ENCODE data around the gene LINC01488. TPM values are rescaled to one million over a fixed set of nuclear protein-coding genes. Genes with fewer than 3 reads are reported as not detected.

LINC01488 gene
- total and polyA plus RNA-seq, 2 experiments from 2014 or later, result not detected

GRCh38 chr11:69488543-69488940 is 7.1 kb downstream of the LINC01488 start:
- DNase-seq, result no peak
- no peak overlapping the region for H3K27ac ChIP-seq
- in situ Hi-C loops (cut with MboI), result no loop called here

GRCh38 chr11:69489031-69489745 is 7.7 kb downstream of the LINC01488 start:
- no peaks in the 10 kb centered on the region for H4K20me1 ChIP-seq (ENCODE audit: insufficient read depth)
- no peaks in the 10 kb centered on the region; the same call in 1 of the 2 replicates for H3F3A ChIP-seq (ENCODE audit: insufficient read depth)
- H3K27ac ChIP-seq, result no peak overlapping the region
- in situ Hi-C loops (cut with MboI), result no loop called here
- no peak overlapping the region for H3K4me2 ChIP-seq (ENCODE audit: unreplicated experiment)
- no peak overlapping the region for H2AFZ ChIP-seq
- no peaks in the 10 kb centered on the region for H3K9me2 ChIP-seq (ENCODE audit: insufficient read depth)
- WGBS, 2 experiments (ENCODE audit: low coverage in 1 of 2, low lambda C conversion rate in 2 of 2, missing lambda C conversion rate in 2 of 2), result 88 to 91% methylated on average over 22 to 23 of the region's 23 CpGs
- no peak overlapping the region for H3K9ac ChIP-seq
- DNase-seq, result no peak
- TF ChIP-seq EZH2 (IDR thresholded peaks at IDR 0.05; ENCODE audit: insufficient read depth, poor library complexity, severe bottlenecking), result no peak
- H3K36me3 ChIP-seq (ENCODE audit: low read depth), result no peaks in the 10 kb centered on the region
- H3K9me3 ChIP-seq (ENCODE audit: low read depth), result no peaks in the 10 kb centered on the region
- H3K4me1 ChIP-seq (ENCODE audit: insufficient read depth), result no peaks in the 10 kb centered on the region
- H3K4me3 ChIP-seq, result no peak overlapping the region
- H3K79me2 ChIP-seq (ENCODE audit: insufficient read depth), result no peaks in the 10 kb centered on the region
- H3K27me3 ChIP-seq (replicated peaks; ENCODE audit: insufficient read depth), result no peaks in the 10 kb centered on the region

More at GRCh38 chr11:69488543-69488940, 7.1 kb downstream of the LINC01488 start:
- Histone ChIP-seq H3K9me3 (ENCODE audit: low read depth) (no peaks in the 10 kb centered on the region), H3K4me1 (ENCODE audit: insufficient read depth) (no peaks in the 10 kb centered on the region), H3K27me3 (replicated peaks; ENCODE audit: insufficient read depth) (no peaks in the 10 kb centered on the region), H3F3A (ENCODE audit: insufficient read depth) (no peaks in the 10 kb centered on the region; the same call in 1 of the 2 replicates), H3K9me2 (ENCODE audit: insufficient read depth) (no peaks in the 10 kb centered on the region), H3K9ac (no peak overlapping the region), H2AFZ (no peak overlapping the region), H3K36me3 (ENCODE audit: low read depth) (no peaks in the 10 kb centered on the region), H4K20me1 (ENCODE audit: insufficient read depth) (no peaks in the 10 kb centered on the region), H3K79me2 (ENCODE audit: insufficient read depth) (no peaks in the 10 kb centered on the region), H3K4me2 (ENCODE audit: unreplicated experiment) (no peak overlapping the region), H3K4me3 (no peak overlapping the region)
- TF ChIP-seq EZH2 (IDR thresholded peaks at IDR 0.05; ENCODE audit: insufficient read depth, poor library complexity, severe bottlenecking) (no peak), EZH2phosphoT487 (IDR thresholded peaks at IDR 0.05; ENCODE audit: insufficient read depth, low read depth) (no peak)
- WGBS, 2 experiments (ENCODE audit: low coverage in 1 of 2, low lambda C conversion rate in 2 of 2, missing lambda C conversion rate in 2 of 2), result 99 to 100% methylated on average over 13 to 16 of the region's 16 CpGs

GRCh38 chr11:69489746-69490365 is 8.4 kb downstream of the LINC01488 start:
- Histone ChIP-seq H3K4me3 (no peak overlapping the region), H3K36me3 (ENCODE audit: low read depth) (no peaks in the 10 kb centered on the region), H3K27ac (no peak overlapping the region), H3K9me2 (ENCODE audit: insufficient read depth) (no peaks in the 10 kb centered on the region), H3K4me1 (ENCODE audit: insufficient read depth) (no peaks in the 10 kb centered on the region), H3K4me2 (ENCODE audit: unreplicated experiment) (no peak overlapping the region), H3K9ac (no peak overlapping the region), H2AFZ (no peak overlapping the region), H3F3A (ENCODE audit: insufficient read depth) (no peaks in the 10 kb centered on the region; the same call in 1 of the 2 replicates), H3K27me3 (replicated peaks; ENCODE audit: insufficient read depth) (no peaks in the 10 kb centered on the region), H3K79me2 (ENCODE audit: insufficient read depth) (no peaks in the 10 kb centered on the region), H4K20me1 (ENCODE audit: insufficient read depth) (no peaks in the 10 kb centered on the region), H3K9me3 (ENCODE audit: low read depth) (no peaks in the 10 kb centered on the region)
- no peak for DNase-seq
- in situ Hi-C loops (cut with MboI), result no loop called here
- 93 to 96% methylated on average over 11 of the region's 11 CpGs for WGBS, 2 experiments (ENCODE audit: low coverage in 1 of 2, low lambda C conversion rate in 2 of 2, missing lambda C conversion rate in 2 of 2)
- no peak for TF ChIP-seq EZH2 (IDR thresholded peaks at IDR 0.05; ENCODE audit: insufficient read depth, poor library complexity, severe bottlenecking)
- TF ChIP-seq EZH2phosphoT487 (IDR thresholded peaks at IDR 0.05; ENCODE audit: insufficient read depth, low read depth), result no peak

GRCh38 chr11:69490516-69490915 is 9.1 kb downstream of the LINC01488 start:
- Histone ChIP-seq H3K27me3 (replicated peaks; ENCODE audit: insufficient read depth) (no peaks in the 10 kb centered on the region), H3K9me2 (ENCODE audit: insufficient read depth) (no peaks in the 10 kb centered on the region), H3K4me3 (no peak overlapping the region), H3K36me3 (ENCODE audit: low read depth) (no peaks in the 10 kb centered on the region), H4K20me1 (ENCODE audit: insufficient read depth) (no peaks in the 10 kb centered on the region), H3K9ac (no peak overlapping the region), H2AFZ (no peak overlapping the region), H3K27ac (no peak overlapping the region), H3K4me2 (ENCODE audit: unreplicated experiment) (no peak overlapping the region), H3K4me1 (ENCODE audit: insufficient read depth) (no peaks in the 10 kb centered on the region), H3K9me3 (ENCODE audit: low read depth) (no peaks in the 10 kb centered on the region), H3K79me2 (ENCODE audit: insufficient read depth) (no peaks in the 10 kb centered on the region), H3F3A (ENCODE audit: insufficient read depth) (no peaks in the 10 kb centered on the region; the same call in 1 of the 2 replicates)
- no peak for TF ChIP-seq EZH2phosphoT487 (IDR thresholded peaks at IDR 0.05; ENCODE audit: insufficient read depth, low read depth)
- TF ChIP-seq EZH2 (IDR thresholded peaks at IDR 0.05; ENCODE audit: insufficient read depth, poor library complexity, severe bottlenecking), result no peak
- 89 to 93% methylated on average over 8 to 10 of the region's 10 CpGs for WGBS, 2 experiments (ENCODE audit: low coverage in 1 of 2, low lambda C conversion rate in 2 of 2, missing lambda C conversion rate in 2 of 2)
- in situ Hi-C loops (cut with MboI), result no loop called here
- DNase-seq, result no peak

Measured in GM23248 (cell line).